GM12878 (cell line): ENCODE measurements around the gene MZB1. TPM values are rescaled to one million over a fixed set of nuclear protein-coding genes. Genes with fewer than 3 reads are reported as not detected.

ENCODE experiments used
- BRCA1 ChIP-seq: IDR thresholded peaks from 2 replicates; pipeline ENCODE4 v1.6.1; 2011; ENCODE audit warnings: low read depth, low read length, improper control_type of control experiment
- CBX3 ChIP-seq: fragments of 200-600 bp; sonication (generic); IDR thresholded peaks from 2 replicates; pipeline ENCODE4 v1.6.1; 2016; ENCODE audit warnings: low read depth, borderline replicate concordance
- DPF2 ChIP-seq: fragments of 450-650 bp; IDR thresholded peaks from 2 replicates; pipeline ENCODE4 v1.6.1; 2017; ENCODE audit warnings: mild to moderate bottlenecking
- ETV6 ChIP-seq, 2 experiments: fragments of 450-650 bp in 1 of 2; IDR thresholded peaks in 1 of 2; conservative IDR thresholded peaks in 1 of 2; 2 replicates each; pipeline ENCODE4 v1.6.1; 2014; ENCODE audit warnings: antibody characterized with exemption in 1 of 2, borderline replicate concordance in 1 of 2, low read depth in 1 of 2, mild to moderate bottlenecking in 1 of 2, moderate library complexity in 1 of 2
- EZH2 ChIP-seq: IDR thresholded peaks from 2 replicates; pipeline ENCODE4 v1.6.1; 2012; ENCODE audit warnings: low read depth, mild to moderate bottlenecking, control low read depth, inconsistent platforms, low read length, borderline replicate concordance; ENCODE audit not compliant: control insufficient read depth
- HCFC1 ChIP-seq: fragments of 150-350 bp; IDR thresholded peaks from 2 replicates; pipeline ENCODE4 v1.6.1; 2014; ENCODE audit warnings: low read length
- IKZF2 ChIP-seq, 2 experiments: fragments of 450-650 bp; IDR thresholded peaks; 2 replicates each; pipeline ENCODE4 v1.6.1; 2017; ENCODE audit warnings: mild to moderate bottlenecking in 2 of 2, moderate library complexity in 2 of 2
- JUND ChIP-seq: IDR thresholded peaks from 2 replicates; pipeline ENCODE4 v1.6.1; 2012; ENCODE audit warnings: low read depth, mild to moderate bottlenecking, low read length, improper control_type of control experiment, moderate library complexity
- MEF2A ChIP-seq: IDR thresholded peaks from 2 replicates; pipeline ENCODE4 v1.6.1; 2011; ENCODE audit warnings: low read depth, mild to moderate bottlenecking, low read length, moderate library complexity; ENCODE audit not compliant: insufficient read depth
- MEF2B ChIP-seq: fragments of 450-650 bp; IDR thresholded peaks from 2 replicates; pipeline ENCODE4 v1.6.1; 2018; ENCODE audit warnings: mild to moderate bottlenecking, moderate library complexity; ENCODE audit not compliant: partially characterized antibody, poor library complexity, severe bottlenecking
- MTA3 ChIP-seq: IDR thresholded peaks from 2 replicates; pipeline ENCODE4 v1.6.1; 2012; ENCODE audit warnings: low read length, inconsistent platforms, borderline replicate concordance
- NR2C1 ChIP-seq: fragments of 450-650 bp; IDR thresholded peaks from 2 replicates; pipeline ENCODE4 v1.6.1; 2017; ENCODE audit warnings: antibody characterized with exemption, mild to moderate bottlenecking, moderate library complexity
- NR2C2 ChIP-seq: IDR thresholded peaks from 2 replicates; pipeline ENCODE4 v1.6.1; 2011; ENCODE audit warnings: borderline replicate concordance, low read depth; ENCODE audit not compliant: control insufficient read depth, insufficient read length
- NR2F1 ChIP-seq: fragments of 450-650 bp; conservative IDR thresholded peaks from 2 replicates; pipeline ENCODE4 v1.6.1; 2017; ENCODE audit warnings: mild to moderate bottlenecking
- SMARCA5 ChIP-seq: fragments of 450-650 bp; IDR thresholded peaks from 2 replicates; pipeline ENCODE4 v1.6.1; 2017; ENCODE audit warnings: mild to moderate bottlenecking
- SREBF1 ChIP-seq: IDR thresholded peaks from 2 replicates; pipeline ENCODE4 v1.6.1; 2012; ENCODE audit warnings: mild to moderate bottlenecking, low read length
- SRF ChIP-seq, 2 experiments: IDR thresholded peaks; 2 replicates each; pipeline ENCODE4 v1.6.1; 2011; ENCODE audit warnings: low read depth in 2 of 2, low read length in 2 of 2, mild to moderate bottlenecking in 1 of 2, moderate library complexity in 1 of 2
- TAF1 ChIP-seq: IDR thresholded peaks from 2 replicates; pipeline ENCODE4 v1.6.1; 2011; ENCODE audit warnings: mild to moderate bottlenecking, low read depth, low read length, borderline replicate concordance
- TCF7 ChIP-seq: IDR thresholded peaks from 2 replicates; pipeline ENCODE4 v1.6.1; 2014; ENCODE audit warnings: antibody characterized with exemption, borderline replicate concordance
- ZNF217 ChIP-seq: fragments of 450-650 bp; IDR thresholded peaks from 2 replicates; pipeline ENCODE4 v1.6.1; 2017; ENCODE audit warnings: antibody characterized with exemption, mild to moderate bottlenecking
- ZNF622 ChIP-seq: fragments of 450-650 bp; IDR thresholded peaks from 2 replicates; pipeline ENCODE4 v1.6.1; 2017; ENCODE audit warnings: mild to moderate bottlenecking, inconsistent platforms
- ZZZ3 ChIP-seq: IDR thresholded peaks from 2 replicates; pipeline ENCODE4 v1.6.1; 2011; ENCODE audit warnings: low read depth; ENCODE audit not compliant: control insufficient read depth, insufficient read length
- polyA plus RNA-seq, 11 experiments: library from polyadenylated mRNA; depleted of rRNA in 4 of 11; unstranded in 6 of 11; stranded (reverse) in 5 of 11; fragments of >200 nt; fragmentation: Nextera tagmentation in 4 of 11; fragmentation: Illumina TruSeq in 1 of 11; extraction: Ambion mirVana in 4 of 11; extraction: Trizol in 1 of 11; gene quantifications; 1 replicate in 1 of 11; 2 replicates in 10 of 11; pipeline versions ENCODE4 v1.2.1 to v1.2.3, GENCODE V29; 2011 to 2016; ENCODE audit warnings: inconsistent platforms in 2 of 11, missing spikeins in 2 of 11, low read depth in 1 of 11
- total RNA-seq, 4 experiments: library from RNA; depleted of rRNA in 3 of 4; stranded (reverse); fragments of >200 nt in 3 of 4; fragmentation: Illumina TruSeq in 1 of 4; extraction: Trizol in 1 of 4; gene quantifications; 2 replicates each; pipeline versions ENCODE4 v1.2.1 to v1.2.3, GENCODE V29; 2013 to 2021
- TF ChIP-seq, protein P1 (sequence below): fragments of 450-650 bp; formaldehyde crosslinking; IDR thresholded peaks from 2 replicates; pipeline ENCODE4 v1.5.0; 2022; ENCODE audit warnings: mild to moderate bottlenecking, missing genetic modification characterization
- TF ChIP-seq, protein P2 (sequence below): IDR thresholded peaks from 2 replicates; pipeline ENCODE4 v1.6.1; 2011; ENCODE audit warnings: low read depth, low read length, improper control_type of control experiment, borderline replicate concordance
- TF ChIP-seq, protein P3 (sequence below), 3 experiments: IDR thresholded peaks in 2 of 3; conservative IDR thresholded peaks in 1 of 3; 2 replicates each; pipeline ENCODE4 v1.5.1; 2011; ENCODE audit warnings: low read depth in 3 of 3, low read length in 3 of 3, mild to moderate bottlenecking in 3 of 3, control low read depth in 2 of 3, moderate library complexity in 2 of 3, inconsistent platforms in 1 of 3, mixed read lengths in 1 of 3; ENCODE audit not compliant: control insufficient read depth in 2 of 3, insufficient read depth in 1 of 3; ENCODE audit errors: extremely low read depth in 1 of 3

The MZB1 gene
- total and polyA plus RNA-seq, 10 of the 15 experiments (the other 5 are each of a cell fraction or from before 2014, with no cell fraction given), result 19.3 to 406 (median 188) TPM

DNA sequence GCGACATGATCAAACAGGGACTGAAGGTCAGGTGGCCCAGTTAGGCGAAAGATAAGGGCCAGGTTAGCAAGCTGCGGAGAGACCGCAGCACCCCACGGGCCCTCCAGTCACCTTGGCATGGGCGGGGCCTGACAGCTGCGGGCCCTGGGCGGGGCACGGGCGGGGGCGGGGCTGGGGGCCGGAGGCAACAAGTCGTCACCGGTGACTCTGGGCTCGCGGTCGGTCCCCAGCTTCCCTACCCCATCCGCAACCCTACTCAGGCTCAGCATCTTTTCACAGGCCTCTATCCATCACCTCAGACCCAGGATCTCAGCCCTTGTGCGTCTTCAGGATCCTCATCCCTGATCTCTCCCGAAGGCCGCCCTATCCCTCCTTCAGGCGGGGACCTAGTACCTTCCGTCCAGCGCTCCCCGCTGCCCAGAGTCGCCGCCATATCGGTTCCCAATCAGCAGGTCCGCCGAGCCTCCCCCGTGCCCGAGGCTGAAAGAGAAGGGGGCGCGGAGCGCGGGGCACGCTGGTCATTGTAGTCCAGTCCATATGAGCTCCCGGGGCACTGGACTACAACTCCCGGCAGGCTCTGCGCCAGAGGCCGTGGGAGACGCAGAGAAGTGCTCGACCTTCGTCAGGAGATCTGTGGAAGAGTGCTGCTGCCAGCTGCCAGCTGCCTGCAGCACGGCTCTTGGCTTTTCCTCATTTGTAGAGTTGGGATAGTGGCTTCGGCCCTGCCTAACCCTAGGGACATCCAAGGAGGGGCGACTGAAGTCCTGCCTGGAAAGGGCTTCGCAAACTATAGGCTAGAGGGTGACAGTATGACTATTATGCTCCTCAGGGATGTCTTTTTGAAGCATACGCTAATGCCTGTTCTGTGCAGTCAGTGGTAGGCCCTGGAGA lies 49.5 kb upstream of the MZB1 start, which contains the start of gene DNAJC18 (continued):
- TF ChIP-seq, protein P1, sequence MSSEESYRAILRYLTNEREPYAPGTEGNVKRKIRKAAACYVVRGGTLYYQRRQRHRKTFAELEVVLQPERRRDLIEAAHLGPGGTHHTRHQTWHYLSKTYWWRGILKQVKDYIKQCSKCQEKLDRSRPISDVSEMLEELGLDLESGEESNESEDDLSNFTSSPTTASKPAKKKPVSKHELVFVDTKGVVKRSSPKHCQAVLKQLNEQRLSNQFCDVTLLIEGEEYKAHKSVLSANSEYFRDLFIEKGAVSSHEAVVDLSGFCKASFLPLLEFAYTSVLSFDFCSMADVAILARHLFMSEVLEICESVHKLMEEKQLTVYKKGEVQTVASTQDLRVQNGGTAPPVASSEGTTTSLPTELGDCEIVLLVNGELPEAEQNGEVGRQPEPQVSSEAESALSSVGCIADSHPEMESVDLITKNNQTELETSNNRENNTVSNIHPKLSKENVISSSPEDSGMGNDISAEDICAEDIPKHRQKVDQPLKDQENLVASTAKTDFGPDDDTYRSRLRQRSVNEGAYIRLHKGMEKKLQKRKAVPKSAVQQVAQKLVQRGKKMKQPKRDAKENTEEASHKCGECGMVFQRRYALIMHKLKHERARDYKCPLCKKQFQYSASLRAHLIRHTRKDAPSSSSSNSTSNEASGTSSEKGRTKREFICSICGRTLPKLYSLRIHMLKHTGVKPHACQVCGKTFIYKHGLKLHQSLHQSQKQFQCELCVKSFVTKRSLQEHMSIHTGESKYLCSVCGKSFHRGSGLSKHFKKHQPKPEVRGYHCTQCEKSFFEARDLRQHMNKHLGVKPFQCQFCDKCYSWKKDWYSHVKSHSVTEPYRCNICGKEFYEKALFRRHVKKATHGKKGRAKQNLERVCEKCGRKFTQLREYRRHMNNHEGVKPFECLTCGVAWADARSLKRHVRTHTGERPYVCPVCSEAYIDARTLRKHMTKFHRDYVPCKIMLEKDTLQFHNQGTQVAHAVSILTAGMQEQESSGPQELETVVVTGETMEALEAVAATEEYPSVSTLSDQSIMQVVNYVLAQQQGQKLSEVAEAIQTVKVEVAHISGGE (CRISPR knock-in tag), result no peak
- TF ChIP-seq HCFC1 (peak; percentile 92), MEF2A (0 out of 2 replicates have a peak, but pooled peaks have one; percentile 41), SREBF1 (peak; percentile 39; the same call in 1 of the 2 replicates), ZNF217 (no peak), SMARCA5 (peak; percentile 97), EZH2 (no peak), TAF1 (peak; percentile 52; the same call in 1 of the 2 replicates), NR2C2 (no peak), DPF2 (peak; percentile 69), SRF (IDR thresholded peaks at IDR 0.05; ENCODE audit: low read depth in 2 of 2, low read length in 2 of 2) (no peak), ZNF622 (no peak), MTA3 (no peak), NR2F1 (peak; percentile 42; the same call in 1 of the 2 replicates), MEF2B (no peak), CBX3 (no peak), NR2C1 (peak; percentile 68), BRCA1 (no peak), ETV6 (conservative IDR thresholded peaks at IDR 0.05 in 1 of 2, IDR thresholded peaks at IDR 0.05 in 1 of 2; ENCODE audit: borderline replicate concordance in 1 of 2, low read depth in 1 of 2) (no peak), IKZF2 (IDR thresholded peaks at IDR 0.05) (peak in 1 of 2 experiments; percentile 68; a peak in 2 of 4 replicates), ZZZ3 (no peak), JUND (no peak), TCF7 (no peak)
- TF ChIP-seq, protein P2, sequence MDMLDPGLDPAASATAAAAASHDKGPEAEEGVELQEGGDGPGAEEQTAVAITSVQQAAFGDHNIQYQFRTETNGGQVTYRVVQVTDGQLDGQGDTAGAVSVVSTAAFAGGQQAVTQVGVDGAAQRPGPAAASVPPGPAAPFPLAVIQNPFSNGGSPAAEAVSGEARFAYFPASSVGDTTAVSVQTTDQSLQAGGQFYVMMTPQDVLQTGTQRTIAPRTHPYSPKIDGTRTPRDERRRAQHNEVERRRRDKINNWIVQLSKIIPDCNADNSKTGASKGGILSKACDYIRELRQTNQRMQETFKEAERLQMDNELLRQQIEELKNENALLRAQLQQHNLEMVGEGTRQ, result no peak
- TF ChIP-seq, protein P3, sequence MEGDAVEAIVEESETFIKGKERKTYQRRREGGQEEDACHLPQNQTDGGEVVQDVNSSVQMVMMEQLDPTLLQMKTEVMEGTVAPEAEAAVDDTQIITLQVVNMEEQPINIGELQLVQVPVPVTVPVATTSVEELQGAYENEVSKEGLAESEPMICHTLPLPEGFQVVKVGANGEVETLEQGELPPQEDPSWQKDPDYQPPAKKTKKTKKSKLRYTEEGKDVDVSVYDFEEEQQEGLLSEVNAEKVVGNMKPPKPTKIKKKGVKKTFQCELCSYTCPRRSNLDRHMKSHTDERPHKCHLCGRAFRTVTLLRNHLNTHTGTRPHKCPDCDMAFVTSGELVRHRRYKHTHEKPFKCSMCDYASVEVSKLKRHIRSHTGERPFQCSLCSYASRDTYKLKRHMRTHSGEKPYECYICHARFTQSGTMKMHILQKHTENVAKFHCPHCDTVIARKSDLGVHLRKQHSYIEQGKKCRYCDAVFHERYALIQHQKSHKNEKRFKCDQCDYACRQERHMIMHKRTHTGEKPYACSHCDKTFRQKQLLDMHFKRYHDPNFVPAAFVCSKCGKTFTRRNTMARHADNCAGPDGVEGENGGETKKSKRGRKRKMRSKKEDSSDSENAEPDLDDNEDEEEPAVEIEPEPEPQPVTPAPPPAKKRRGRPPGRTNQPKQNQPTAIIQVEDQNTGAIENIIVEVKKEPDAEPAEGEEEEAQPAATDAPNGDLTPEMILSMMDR (IDR thresholded peaks at IDR 0.05 in 2 of 3, conservative IDR thresholded peaks at IDR 0.05 in 1 of 3; ENCODE audit: control insufficient read depth in 2 of 3, extremely low read depth in 1 of 3, insufficient read depth in 1 of 3, low read depth in 3 of 3, low read length in 3 of 3), result no peak
